Epithelial cell of esophagus (primary cell): ENCODE data around the gene DGKB.

Experiments
- DNase-seq: peaks from one replicate; pipeline ENCODE4 v3.0.0; 2010; ENCODE audit warnings: low read depth
- H3K4me3 ChIP-seq: 2 replicates; pipeline ENCODE4 v1.5.1; 2011; ENCODE audit warnings: mild to moderate bottlenecking, low read length, control low read depth
- TF ChIP-seq, protein P1 (sequence below): IDR thresholded peaks from 2 replicates; pipeline ENCODE4 v1.5.1; 2011; ENCODE audit warnings: low read depth, mild to moderate bottlenecking, low read length, control low read depth, inconsistent platforms; ENCODE audit not compliant: insufficient read depth; ENCODE audit errors: missing control alignments

The DGKB gene

DNA sequence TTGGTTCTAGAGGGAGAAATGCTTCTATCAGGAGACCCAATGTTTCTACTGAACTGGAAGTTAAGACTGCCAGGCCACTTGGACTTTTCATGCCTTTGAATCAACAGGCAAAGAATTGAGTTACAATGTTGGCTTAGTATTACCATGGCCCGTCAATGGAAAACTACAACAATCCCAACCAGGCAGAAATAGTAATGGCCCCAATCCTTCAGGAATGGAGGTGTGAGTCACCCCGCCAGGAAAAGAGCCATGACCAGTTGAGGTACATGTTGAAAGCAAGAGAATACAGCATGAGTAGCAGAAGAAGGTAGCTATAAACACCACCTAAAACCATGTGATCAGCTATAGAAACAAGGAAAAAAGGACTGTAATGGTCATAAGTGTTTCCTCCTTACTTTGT lies 101.9 kb downstream of the DGKB start:
- DNase-seq, result no peak
- H3K4me3 ChIP-seq, result no peak overlapping the region
- TF ChIP-seq, protein P1, sequence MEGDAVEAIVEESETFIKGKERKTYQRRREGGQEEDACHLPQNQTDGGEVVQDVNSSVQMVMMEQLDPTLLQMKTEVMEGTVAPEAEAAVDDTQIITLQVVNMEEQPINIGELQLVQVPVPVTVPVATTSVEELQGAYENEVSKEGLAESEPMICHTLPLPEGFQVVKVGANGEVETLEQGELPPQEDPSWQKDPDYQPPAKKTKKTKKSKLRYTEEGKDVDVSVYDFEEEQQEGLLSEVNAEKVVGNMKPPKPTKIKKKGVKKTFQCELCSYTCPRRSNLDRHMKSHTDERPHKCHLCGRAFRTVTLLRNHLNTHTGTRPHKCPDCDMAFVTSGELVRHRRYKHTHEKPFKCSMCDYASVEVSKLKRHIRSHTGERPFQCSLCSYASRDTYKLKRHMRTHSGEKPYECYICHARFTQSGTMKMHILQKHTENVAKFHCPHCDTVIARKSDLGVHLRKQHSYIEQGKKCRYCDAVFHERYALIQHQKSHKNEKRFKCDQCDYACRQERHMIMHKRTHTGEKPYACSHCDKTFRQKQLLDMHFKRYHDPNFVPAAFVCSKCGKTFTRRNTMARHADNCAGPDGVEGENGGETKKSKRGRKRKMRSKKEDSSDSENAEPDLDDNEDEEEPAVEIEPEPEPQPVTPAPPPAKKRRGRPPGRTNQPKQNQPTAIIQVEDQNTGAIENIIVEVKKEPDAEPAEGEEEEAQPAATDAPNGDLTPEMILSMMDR, result no peak

DNA sequence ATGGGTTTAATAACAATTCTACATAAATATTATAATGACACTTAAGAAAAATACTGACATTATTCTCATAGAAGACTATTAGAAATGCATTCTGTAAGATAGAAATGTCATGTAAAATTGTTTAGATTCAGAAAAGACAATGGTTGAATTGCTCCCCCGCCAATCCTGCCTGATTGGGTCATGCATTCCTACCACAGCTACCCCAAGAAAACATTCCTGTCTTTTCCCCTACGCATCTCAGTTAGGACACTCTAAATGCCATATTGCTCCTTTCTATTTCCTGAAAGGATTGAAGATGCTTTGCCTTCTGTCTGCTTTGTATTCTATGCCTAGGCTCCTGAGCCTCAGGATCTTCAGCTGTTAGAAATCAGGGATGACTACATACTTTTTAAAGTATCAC lies 109.4 kb downstream of the DGKB start:
- TF ChIP-seq, protein P1, result no peak
- H3K4me3 ChIP-seq, result no peak overlapping the region
- DNase-seq, result no peak

DNA sequence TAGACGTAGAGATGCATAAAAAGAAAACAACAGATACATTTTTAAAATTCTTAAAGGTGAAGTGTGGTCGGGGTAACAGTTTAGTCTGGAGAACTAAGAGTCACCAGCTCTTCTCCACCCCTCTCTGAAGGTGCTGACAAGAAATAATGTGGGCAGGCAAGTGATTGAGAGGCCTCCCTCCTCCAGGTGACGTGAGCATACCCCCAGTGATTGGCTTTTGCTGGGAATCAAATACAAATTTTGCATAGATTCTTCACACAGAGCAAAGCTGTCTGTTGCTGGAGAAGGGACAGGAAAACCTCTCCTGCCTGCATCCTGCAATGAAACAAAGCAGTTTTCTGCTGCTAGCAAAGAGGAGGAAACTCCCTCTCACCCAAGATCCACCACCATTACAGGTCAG lies 115.0 kb downstream of the DGKB start:
- DNase-seq, result no peak
- no peak overlapping the region for H3K4me3 ChIP-seq
- TF ChIP-seq, protein P1, result no peak

DNA sequence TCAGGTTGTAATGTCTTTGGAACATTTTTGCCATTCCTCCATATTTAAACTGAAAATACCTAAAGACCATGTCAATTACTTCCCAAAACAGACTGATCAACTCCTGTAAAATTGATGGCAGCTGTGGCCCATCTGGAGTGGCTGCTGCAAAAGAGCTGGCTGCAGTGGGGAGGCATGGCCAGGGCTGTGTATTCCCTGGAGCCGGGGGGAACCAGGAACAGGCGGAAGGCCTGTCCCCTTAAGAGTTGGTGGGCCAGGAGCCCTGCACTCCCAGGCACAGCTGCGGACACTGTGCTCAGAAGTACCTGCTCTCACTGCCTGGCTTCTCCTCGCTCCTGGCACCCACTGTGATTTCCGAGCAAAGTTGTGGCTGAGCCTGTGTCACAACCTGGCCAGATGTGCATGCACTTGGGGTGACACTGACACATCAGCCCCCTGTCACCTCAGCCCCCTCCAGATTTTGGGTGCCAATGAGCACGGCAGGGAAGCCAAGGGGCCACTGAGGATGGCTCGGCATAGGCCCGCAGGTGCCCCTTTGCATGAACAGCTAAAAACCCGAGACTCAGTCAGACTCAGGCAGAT lies 116.1 kb downstream of the DGKB start:
- no peak overlapping the region for H3K4me3 ChIP-seq
- TF ChIP-seq, protein P1, result no peak
- no peak for DNase-seq

DNA sequence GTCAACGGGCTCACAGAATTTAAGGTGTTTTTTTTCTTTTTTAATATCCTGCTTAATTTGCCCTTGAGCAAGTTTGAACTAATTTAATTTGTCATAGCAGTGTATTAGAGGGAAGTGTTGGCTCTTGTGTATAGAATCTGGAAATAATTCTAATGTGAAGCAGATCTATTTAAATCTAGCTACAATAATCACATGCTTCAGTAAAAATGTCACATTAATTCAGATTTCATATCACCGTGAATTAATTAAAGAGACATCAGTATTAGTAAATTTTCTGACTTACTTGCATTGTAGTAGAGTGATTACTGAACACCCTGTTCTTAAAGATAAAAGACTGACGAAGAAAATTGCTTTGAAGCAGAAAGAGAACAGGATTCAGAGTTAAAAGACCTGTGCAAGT lies 124.7 kb downstream of the DGKB start:
- no peak for DNase-seq
- no peak overlapping the region for H3K4me3 ChIP-seq
- TF ChIP-seq, protein P1, result no peak

DNA sequence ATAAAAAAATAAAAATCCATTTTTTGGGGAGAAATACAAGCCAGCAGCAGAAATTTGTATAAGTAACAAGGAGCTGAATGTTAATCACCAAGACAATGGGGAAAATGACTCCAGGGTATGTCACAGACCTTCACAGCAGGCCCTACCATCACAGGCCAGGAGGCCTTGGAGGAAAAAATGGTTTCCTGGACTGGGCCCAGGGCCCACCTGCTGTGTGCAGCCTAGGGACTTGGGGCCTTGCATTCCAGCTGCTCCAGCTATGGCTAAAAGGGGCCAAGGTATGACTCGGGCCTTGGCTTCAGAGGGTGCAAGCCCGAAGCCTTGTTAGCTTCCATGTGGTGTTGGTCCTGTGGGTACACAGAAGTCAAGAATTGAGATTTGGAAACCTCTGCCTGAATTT lies 126.3 kb downstream of the DGKB start:
- DNase-seq, result no peak
- TF ChIP-seq, protein P1, result no peak
- no peak overlapping the region for H3K4me3 ChIP-seq

DNA sequence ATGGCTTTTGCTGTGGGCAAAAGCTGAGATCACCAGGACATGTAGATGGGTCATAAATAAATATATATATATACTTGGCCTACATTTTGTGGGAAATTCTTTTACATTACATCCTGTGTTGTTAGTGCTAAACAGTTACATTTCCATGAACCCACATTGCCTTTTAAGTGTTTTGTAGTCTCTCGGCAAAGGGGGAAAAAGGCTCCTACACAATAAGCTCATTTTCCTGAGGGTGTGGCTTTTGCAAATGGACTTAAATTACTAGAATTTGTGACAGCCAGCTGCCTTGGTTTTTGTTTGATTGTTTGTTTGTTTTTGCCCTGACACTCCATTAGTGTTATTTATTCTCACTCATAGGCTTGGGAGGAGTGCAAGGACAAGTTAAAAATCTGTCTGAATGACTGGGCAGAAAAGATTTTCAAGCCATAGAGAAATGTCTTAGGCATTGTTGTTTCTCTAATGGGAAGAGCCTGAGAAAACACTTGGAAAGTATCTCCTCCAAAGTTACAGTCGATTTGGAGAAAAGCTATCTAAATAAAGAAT lies 128.8 kb downstream of the DGKB start:
- TF ChIP-seq, protein P1, result no peak
- H3K4me3 ChIP-seq, result no peak overlapping the region
- no peak for DNase-seq
